ENCODE results near the gene TGFA. TPM values are rescaled to one million over a fixed set of nuclear protein-coding genes. Genes with fewer than 3 reads are reported as not detected.

TGFA gene
- total RNA-seq, 6 donors from 2014 or later: 4.2 to 19.6 (median 10.7) TPM

GRCh38 chr2:70498054-70498453 lies 55.6 kb downstream of the TGFA start:
- no peak overlapping the region for H3K27ac ChIP-seq
- TF ChIP-seq POLR2AphosphoS5 (IDR thresholded peaks at IDR 0.05) (no peak), POLR2A (IDR thresholded peaks at IDR 0.05) (no peak), EP300 (IDR thresholded peaks at IDR 0.05) (no peak)
- TF ChIP-seq, protein P1, sequence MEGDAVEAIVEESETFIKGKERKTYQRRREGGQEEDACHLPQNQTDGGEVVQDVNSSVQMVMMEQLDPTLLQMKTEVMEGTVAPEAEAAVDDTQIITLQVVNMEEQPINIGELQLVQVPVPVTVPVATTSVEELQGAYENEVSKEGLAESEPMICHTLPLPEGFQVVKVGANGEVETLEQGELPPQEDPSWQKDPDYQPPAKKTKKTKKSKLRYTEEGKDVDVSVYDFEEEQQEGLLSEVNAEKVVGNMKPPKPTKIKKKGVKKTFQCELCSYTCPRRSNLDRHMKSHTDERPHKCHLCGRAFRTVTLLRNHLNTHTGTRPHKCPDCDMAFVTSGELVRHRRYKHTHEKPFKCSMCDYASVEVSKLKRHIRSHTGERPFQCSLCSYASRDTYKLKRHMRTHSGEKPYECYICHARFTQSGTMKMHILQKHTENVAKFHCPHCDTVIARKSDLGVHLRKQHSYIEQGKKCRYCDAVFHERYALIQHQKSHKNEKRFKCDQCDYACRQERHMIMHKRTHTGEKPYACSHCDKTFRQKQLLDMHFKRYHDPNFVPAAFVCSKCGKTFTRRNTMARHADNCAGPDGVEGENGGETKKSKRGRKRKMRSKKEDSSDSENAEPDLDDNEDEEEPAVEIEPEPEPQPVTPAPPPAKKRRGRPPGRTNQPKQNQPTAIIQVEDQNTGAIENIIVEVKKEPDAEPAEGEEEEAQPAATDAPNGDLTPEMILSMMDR (IDR thresholded peaks at IDR 0.05): peak in 3 of 6 experiments; percentile 6 to 21 (median 10)
- ATAC-seq (ENCODE audit: low FRiP score in 2 of 2) (no peak), DNase-seq (no peak)
- H3K36me3 ChIP-seq: no peaks in the 10 kb centered on the region
- H3K4me3 ChIP-seq: no peak overlapping the region
- H3K27me3 ChIP-seq: no peaks in the 10 kb centered on the region
- no peaks in the 10 kb centered on the region for H3K9me3 ChIP-seq
- no peaks in the 10 kb centered on the region for H3K4me1 ChIP-seq

- H3K9me3 ChIP-seq: no peaks in the 10 kb centered on the region
- TF ChIP-seq POLR2A (IDR thresholded peaks at IDR 0.05) (no peak), EP300 (IDR thresholded peaks at IDR 0.05) (no peak), POLR2AphosphoS5 (IDR thresholded peaks at IDR 0.05) (no peak)
- TF ChIP-seq, protein P1 (IDR thresholded peaks at IDR 0.05): no peak
- H3K4me1 ChIP-seq: no peaks in the 10 kb centered on the region
- no peaks in the 10 kb centered on the region for H3K27me3 ChIP-seq
- no peaks in the 10 kb centered on the region for H3K36me3 ChIP-seq
- ATAC-seq (ENCODE audit: low FRiP score in 2 of 2) (no peak), DNase-seq (no peak)
- H3K27ac ChIP-seq: no peak overlapping the region
- 72 to 73% methylated on average over 5 of the region's 5 CpGs for WGBS, 2 donors
- H3K4me3 ChIP-seq: no peak overlapping the region
Observed at GRCh38 chr2:70496819-70497218, 56.8 kb downstream of the TGFA start.

GRCh38 chr2:70494293-70494886 lies 59.2 kb downstream of the TGFA start:
- TF ChIP-seq POLR2A (IDR thresholded peaks at IDR 0.05) (no peak), EP300 (IDR thresholded peaks at IDR 0.05) (no peak), POLR2AphosphoS5 (IDR thresholded peaks at IDR 0.05) (no peak)
- TF ChIP-seq, protein P1 (IDR thresholded peaks at IDR 0.05): no peak
- no peaks in the 10 kb centered on the region for H3K4me1 ChIP-seq
- no peaks in the 10 kb centered on the region for H3K9me3 ChIP-seq
- no peak overlapping the region for H3K27ac ChIP-seq
- ATAC-seq (ENCODE audit: low FRiP score in 2 of 2): no peak
- no peaks in the 10 kb centered on the region for H3K27me3 ChIP-seq
- 77 to 81% methylated on average over 3 of the region's 3 CpGs for WGBS, 2 donors
- H3K4me3 ChIP-seq: no peak overlapping the region
- no peaks in the 10 kb centered on the region for H3K36me3 ChIP-seq
- no peak for DNase-seq

DNA sequence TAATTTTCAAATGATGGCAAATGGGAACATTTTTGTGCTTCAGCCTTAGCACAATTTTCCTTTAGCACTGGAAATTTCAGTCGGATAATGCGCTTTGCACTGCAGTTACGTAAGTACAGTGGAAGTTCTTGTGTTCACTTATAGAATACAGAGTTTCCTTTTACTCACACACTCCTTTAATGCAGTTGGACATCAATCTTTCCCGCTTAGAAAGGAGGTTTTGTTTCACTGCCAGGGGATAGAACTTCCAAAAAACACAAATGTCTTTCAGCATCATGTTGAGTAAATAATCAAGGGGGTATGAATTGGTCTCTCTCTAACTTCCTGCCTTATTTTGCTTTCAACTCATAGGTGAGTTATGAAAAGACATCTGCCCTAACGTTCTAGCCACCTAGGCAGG lies 63.2 kb downstream of the TGFA start:
- Histone ChIP-seq H3K4me3 (no peak overlapping the region), H3K27me3 (no peaks in the 10 kb centered on the region), H3K36me3 (no peaks in the 10 kb centered on the region), H3K9me3 (no peaks in the 10 kb centered on the region), H3K27ac (no peak overlapping the region), H3K4me1 (no peaks in the 10 kb centered on the region)
- WGBS, 2 donors: 80 to 81% methylated on average over 5 of the region's 5 CpGs
- no peak for DNase-seq
- no peak for ATAC-seq (ENCODE audit: low FRiP score in 2 of 2)
- TF ChIP-seq, protein P1 (IDR thresholded peaks at IDR 0.05): no peak
- TF ChIP-seq POLR2AphosphoS5 (IDR thresholded peaks at IDR 0.05) (no peak), POLR2A (IDR thresholded peaks at IDR 0.05) (no peak), EP300 (IDR thresholded peaks at IDR 0.05) (no peak)

GRCh38 chr2:70489165-70489564 lies 64.5 kb downstream of the TGFA start:
- no peak for DNase-seq
- Histone ChIP-seq H3K4me1 (no peaks in the 10 kb centered on the region), H3K27ac (no peak overlapping the region), H3K4me3 (no peak overlapping the region), H3K36me3 (no peaks in the 10 kb centered on the region), H3K9me3 (no peaks in the 10 kb centered on the region), H3K27me3 (no peaks in the 10 kb centered on the region)
- 73 to 78% methylated on average over 10 of the region's 10 CpGs for WGBS, 2 donors
- ATAC-seq (ENCODE audit: low FRiP score in 2 of 2): peak in 1 of 2 donors; percentile 20
- TF ChIP-seq, protein P1 (IDR thresholded peaks at IDR 0.05): no peak
- peak in 1 of 4 donors; percentile 15 for TF ChIP-seq EP300 (IDR thresholded peaks at IDR 0.05)

Data from upper lobe of left lung (tissue), 6 donors.